HepG2 (cell line): ENCODE data around the gene CSF1R. TPM values are rescaled to one million over a fixed set of nuclear protein-coding genes. Genes with fewer than 3 reads are reported as not detected.
A peak's percentile ranks its signal among the peaks of the same experiment; 100 is the strongest.

Experiments
- ATAC-seq: fragments of 200-7000 bp; cut with Tn5 transposase; 3 replicates; pipeline ENCODE4 v1.9.1; 2020; ENCODE audit warnings: mild to moderate bottlenecking, moderate library complexity
- BruUV-seq: library from RNA; stranded (reverse); fragments of 400-500 nt; replicated peaks from 2 replicates; lab custom pipeline; 2021; lab: Mats Ljungman, UMichigan
- CTCF ChIA-PET: fragments of 300-600 bp; formaldehyde crosslinking; extraction: SDS; loops from one replicate; lab custom pipeline; 2021; ENCODE audit warnings: low total read pairs, inconsistent platforms, low intra/inter-chr PET ratio; lab: Yijun Ruan, JAX
- POLR2A ChIA-PET: fragments of 350-600 bp; sonication (Branson Sonifier 250); formaldehyde crosslinking; loops from one replicate; lab custom pipeline; 2020; ENCODE audit warnings: antibody characterized with exemption, inconsistent platforms; lab: Yijun Ruan, JAX
- DNase-seq: peaks from one replicate; pipeline ENCODE4 v3.0.0-alpha.2; 2015; ENCODE audit warnings: low spot score
- FAIRE-seq: peaks from 3 replicates; lab custom pipeline; 2011; peaks lifted over from hg19 to GRCh38; lab: Jason Lieb, UNC
- H2AFZ ChIP-seq: one replicate; pipeline ENCODE4 v1.6.1; 2011; ENCODE audit warnings: low read length, inconsistent platforms
- H3K27ac ChIP-seq: fragments of 300-600 bp; 3 replicates; pipeline ENCODE4 v1.8.0; 2011; ENCODE audit warnings: mixed run types, mild to moderate bottlenecking, mixed read lengths, low read length, inconsistent platforms; ENCODE audit not compliant: insufficient read depth; ENCODE audit errors: extremely low read length
- H3K27me3 ChIP-seq, 2 experiments: fragments of 200-600 bp in 1 of 2; 2 replicates in 1 of 2; 3 replicates in 1 of 2; pipeline versions ENCODE4 v1.6.0 to v1.8.0; 2011; ENCODE audit warnings: low read length in 2 of 2, mild to moderate bottlenecking in 2 of 2, moderate library complexity in 2 of 2, inconsistent platforms in 1 of 2; ENCODE audit not compliant: insufficient read depth in 2 of 2, control insufficient read depth in 1 of 2
- H3K36me3 ChIP-seq, 2 experiments: fragments of 200-600 bp in 1 of 2; replicated peaks in 1 of 2; 2 replicates in 1 of 2; 3 replicates in 1 of 2; pipeline versions ENCODE4 v1.5.1 to v1.8.0; 2011; ENCODE audit warnings: low read length in 2 of 2, inconsistent platforms in 1 of 2; ENCODE audit not compliant: insufficient read depth in 2 of 2, control insufficient read depth in 1 of 2
- H3K4me1 ChIP-seq: 2 replicates; pipeline ENCODE4 v1.5.1; 2012; ENCODE audit warnings: low read length, inconsistent platforms; ENCODE audit not compliant: insufficient read depth
- H3K4me2 ChIP-seq: 2 replicates; pipeline ENCODE4 v1.6.0; 2011; ENCODE audit warnings: low read depth, low read length, inconsistent platforms
- H3K4me3 ChIP-seq, 3 experiments: fragments of 200-600 bp in 1 of 3; sonication (generic), shearing (Covaris generic) in 1 of 3; replicated peaks in 1 of 3; 2 replicates each; pipeline ENCODE4 v1.5.1; 2011 to 2016; ENCODE audit warnings: low read length in 3 of 3, inconsistent platforms in 2 of 3, low read depth in 2 of 3, mild to moderate bottlenecking in 2 of 3, control low read depth in 1 of 3, mixed read lengths in 1 of 3; ENCODE audit not compliant: insufficient read depth in 1 of 3
- H3K79me2 ChIP-seq: one replicate; pipeline ENCODE4 v1.6.1; 2011; ENCODE audit warnings: low read length, inconsistent platforms; ENCODE audit not compliant: insufficient read depth
- H3K9ac ChIP-seq: 2 replicates; pipeline ENCODE4 v1.6.0; 2011; ENCODE audit warnings: mild to moderate bottlenecking, low read depth, low read length, inconsistent platforms; ENCODE audit not compliant: insufficient read depth
- H3K9me3 ChIP-seq: 2 replicates; pipeline ENCODE4 v1.5.1; 2012; ENCODE audit warnings: mild to moderate bottlenecking, low read length
- H4K20me1 ChIP-seq: 2 replicates; pipeline ENCODE4 v1.6.0; 2011; ENCODE audit warnings: inconsistent platforms, mild to moderate bottlenecking, low read length, moderate library complexity; ENCODE audit not compliant: insufficient read depth
- ADNP ChIP-seq: sonication (generic); formaldehyde crosslinking; IDR thresholded peaks from 2 replicates; pipeline ENCODE4 v1.4.0; 2020; ENCODE audit warnings: missing genetic modification reagents
- BRCA1 ChIP-seq: sonication (generic); formaldehyde crosslinking; IDR thresholded peaks from 2 replicates; pipeline ENCODE4 v1.4.0; 2020; ENCODE audit warnings: missing genetic modification reagents
- CBX2 ChIP-seq, 2 experiments: fragments of 200-600 bp in 1 of 2; sonication (generic); formaldehyde crosslinking in 1 of 2; IDR thresholded peaks; 2 replicates each; pipeline versions ENCODE4 v1.7.0 to v1.8.1; 2018 to 2022; ENCODE audit warnings: low read depth in 2 of 2, low read length in 1 of 2, mild to moderate bottlenecking in 1 of 2, missing genetic modification reagents in 1 of 2
- HDAC2 ChIP-seq: sonication (generic); formaldehyde crosslinking; IDR thresholded peaks from 2 replicates; pipeline ENCODE4 v1.4.0; 2020; ENCODE audit warnings: missing genetic modification reagents
- PLRG1 ChIP-seq: fragments of 450-650 bp; conservative IDR thresholded peaks from 2 replicates; pipeline ENCODE4 v1.6.1; 2016
- SATB2 ChIP-seq: sonication (generic); formaldehyde crosslinking; IDR thresholded peaks from 2 replicates; pipeline ENCODE4 v1.5.0; 2020; ENCODE audit warnings: missing genetic modification reagents
- STAG1 ChIP-seq: sonication (generic); formaldehyde crosslinking; IDR thresholded peaks from 2 replicates; pipeline ENCODE4 v1.4.0; 2020; ENCODE audit warnings: missing genetic modification reagents
- ZBTB21 ChIP-seq: sonication (generic); formaldehyde crosslinking; IDR thresholded peaks from 2 replicates; pipeline ENCODE4 v1.4.0; 2020; ENCODE audit warnings: missing genetic modification reagents
- ZMYM3 ChIP-seq: sonication (generic); formaldehyde crosslinking; IDR thresholded peaks from 2 replicates; pipeline ENCODE4 v1.5.1; 2020; ENCODE audit warnings: mild to moderate bottlenecking, missing genetic modification reagents
- ZNF124 ChIP-seq: sonication (generic); formaldehyde crosslinking; IDR thresholded peaks from 2 replicates; pipeline ENCODE4 v1.4.0; 2020; ENCODE audit warnings: missing genetic modification reagents
- ZNF138 ChIP-seq: sonication (generic); formaldehyde crosslinking; IDR thresholded peaks from 2 replicates; pipeline ENCODE4 v1.5.0; 2020; ENCODE audit warnings: mild to moderate bottlenecking, low read depth, missing genetic modification reagents
- ZNF430 ChIP-seq: sonication (generic); formaldehyde crosslinking; IDR thresholded peaks from 2 replicates; pipeline ENCODE4 v1.9.0; 2021; ENCODE audit warnings: mild to moderate bottlenecking, missing genetic modification reagents
- ZNF451 ChIP-seq: sonication (generic); formaldehyde crosslinking; IDR thresholded peaks from 2 replicates; pipeline ENCODE4 v1.5.0; 2020; ENCODE audit warnings: mild to moderate bottlenecking, missing genetic modification reagents
- ZNF468 ChIP-seq: sonication (generic); formaldehyde crosslinking; IDR thresholded peaks from 2 replicates; pipeline ENCODE4 v1.8.0; 2022; ENCODE audit warnings: mild to moderate bottlenecking, moderate library complexity, missing genetic modification reagents
- ZNF549 ChIP-seq: sonication (generic); formaldehyde crosslinking; IDR thresholded peaks from 2 replicates; pipeline ENCODE4 v1.5.0; 2020; ENCODE audit warnings: missing genetic modification reagents
- ZNF768 ChIP-seq: sonication (generic); formaldehyde crosslinking; IDR thresholded peaks from 2 replicates; pipeline ENCODE4 v1.4.0; 2020; ENCODE audit warnings: missing genetic modification reagents
- WGBS: methylation state at CpG from one replicate; pipeline ENCODE4 v1.1.6; 2017; ENCODE audit warnings: low lambda C conversion rate; 5-methylcytosine and 5-hydroxymethylcytosine counted together
- in situ Hi-C: cut with HindIII; loops from 2 replicates; pipeline ENCODE4 v1.10.0; 2017; ENCODE audit warnings: low pct_unique_long_range_greater_than_20kb; ENCODE audit not compliant: extremely low pct_ligation_motif_present
- intact Hi-C: fragments of 100-400 bp; cut with micrococcal nuclease; formaldehyde crosslinking; loops from one replicate; pipeline ENCODE4 v1.10.0; 2022; ENCODE audit not compliant: unreplicated experiment
- polyA plus RNA-seq, 8 experiments: library from polyadenylated mRNA; depleted of rRNA in 3 of 8; stranded (reverse) in 7 of 8; unstranded in 1 of 8; fragments of >200 nt; fragmentation: Illumina TruSeq in 4 of 8; extraction: Trizol in 4 of 8; gene quantifications; 2 replicates each; pipeline versions ENCODE4 v1.2.1 to v1.2.3, GENCODE V29; 2011 to 2016; ENCODE audit warnings: low read depth in 4 of 8, missing spikeins in 1 of 8, mixed read lengths in 1 of 8; ENCODE audit not compliant: insufficient read depth in 1 of 8
- total RNA-seq, 5 experiments: library from RNA; depleted of rRNA; stranded (reverse); fragments of >200 nt; fragmentation: Illumina TruSeq; extraction: Trizol; gene quantifications; 2 replicates each; pipeline ENCODE4 v1.2.3, GENCODE V29; 2016; ENCODE audit warnings: low read depth in 1 of 5
- TF ChIP-seq, protein P1 (sequence below): sonication (generic); formaldehyde crosslinking; IDR thresholded peaks from 2 replicates; pipeline ENCODE4 v1.9.0; 2021; ENCODE audit warnings: missing genetic modification reagents, borderline replicate concordance

Gene CSF1R
- total and polyA plus RNA-seq, 2 of the 13 experiments (the other 11 are each of a cell fraction or from before 2014, with no cell fraction given) = 0.01 TPM; not detected in 1

DNA sequence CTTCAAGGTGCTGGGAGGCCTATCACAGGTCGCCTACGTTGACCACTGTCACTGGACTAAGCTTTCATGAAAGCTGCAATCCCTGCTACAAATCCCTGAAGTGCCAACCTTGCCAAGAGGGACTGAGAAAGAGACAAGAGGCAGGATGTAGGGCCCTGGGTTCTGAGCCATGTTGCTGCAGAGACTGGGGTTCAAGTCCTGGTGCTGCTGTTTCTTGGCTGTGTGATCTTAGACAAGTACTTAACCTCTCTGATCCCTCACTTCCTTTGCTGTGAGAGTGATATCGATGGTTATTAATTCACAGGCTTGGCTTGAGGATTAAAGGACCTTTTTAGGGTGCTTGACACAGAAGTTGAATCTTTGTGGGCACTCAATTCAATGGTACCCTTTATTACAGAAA is 15.5 kb downstream of the CSF1R start:
- ChIA-PET POLR2A (no interaction called here), CTCF (no interaction called here)
- H3K4me2 ChIP-seq = no peak overlapping the region
- BruUV-seq = no TSS peak
- H3K36me3 ChIP-seq = no peaks in the 10 kb centered on the region
- DNase-seq (no peak), ATAC-seq (no peak), FAIRE-seq (no peak)
- peaks cover 6% of the 10 kb centered on the region; the same call in 1 of the 2 replicates for H3K4me1 ChIP-seq
- H2AFZ ChIP-seq = no peak overlapping the region
- no peaks in the 10 kb centered on the region for H3K79me2 ChIP-seq
- peaks cover 5 to 32% of the 10 kb centered on the region in 2 experiments; a peak in 4 of 5 replicates for H3K27me3 ChIP-seq
- no peak overlapping the region for H3K4me3 ChIP-seq
- no peaks in the 10 kb centered on the region for H3K9me3 ChIP-seq
- in situ Hi-C loops = no loop called here
- H4K20me1 ChIP-seq = no peaks in the 10 kb centered on the region
- intact Hi-C loops = no loop called here
- no peak overlapping the region for H3K9ac ChIP-seq
- 54% methylated on average over 3 of the region's 3 CpGs for WGBS
- H3K27ac ChIP-seq = no peak overlapping the region
- peak; percentile 72; the same call in 1 of the 2 replicates for TF ChIP-seq ZNF768 (CRISPR knock-in tag)
- TF ChIP-seq ZNF549 (CRISPR knock-in tag) = no peak
- no peak for TF ChIP-seq SATB2 (CRISPR knock-in tag)
- no peak for TF ChIP-seq ZNF430 (CRISPR knock-in tag)
- 0 out of 2 replicates have a peak, but pooled peaks have one; percentile 30 for TF ChIP-seq ZMYM3 (CRISPR knock-in tag)

DNA sequence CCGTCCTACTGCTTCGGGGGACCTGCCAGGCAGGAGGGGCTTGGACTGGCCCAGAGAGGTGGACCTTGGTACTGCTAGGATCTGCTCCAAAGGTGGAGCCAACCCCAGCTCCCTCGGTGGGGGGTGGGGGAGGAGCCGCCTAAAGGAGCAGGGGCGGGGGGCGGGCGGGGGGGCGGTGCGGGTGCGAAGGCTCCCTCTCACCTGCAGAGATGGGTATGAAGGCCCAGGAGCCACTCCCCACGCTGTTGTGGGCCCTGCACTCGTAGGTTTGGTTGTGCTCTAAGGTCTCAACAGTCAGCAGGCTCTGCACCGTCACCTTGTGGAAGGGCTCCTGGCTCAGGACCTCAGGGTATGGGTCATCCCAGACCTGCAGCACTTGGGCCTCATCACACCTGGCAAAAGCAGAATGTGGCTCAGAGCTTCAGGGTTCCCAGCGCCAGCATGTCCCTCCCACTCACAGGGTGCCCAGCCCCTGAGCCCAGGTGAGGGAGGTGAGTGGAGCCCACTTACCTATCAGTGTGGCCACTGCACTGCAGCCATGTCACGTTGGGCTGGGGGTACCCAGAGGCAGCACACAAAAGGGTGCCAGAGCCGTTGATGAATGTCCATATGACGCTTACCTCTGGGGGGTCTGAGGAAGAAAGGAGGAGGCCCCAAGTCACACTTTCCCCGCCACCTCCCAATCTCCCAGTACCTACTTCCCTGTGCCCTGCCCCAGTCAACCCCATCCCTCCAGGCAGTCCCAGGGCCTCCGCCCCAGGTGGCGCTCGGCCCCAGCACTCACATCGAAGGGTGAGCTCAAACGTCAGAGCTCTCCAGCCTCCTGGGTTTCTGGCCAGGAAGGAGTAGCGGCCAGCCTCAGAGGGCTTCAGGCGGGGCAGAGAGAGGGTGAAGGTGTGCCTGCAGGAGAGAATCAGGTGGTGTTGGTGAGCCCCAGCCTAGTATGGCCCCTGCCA is 16.4 kb downstream of the CSF1R start:
- WGBS = 16% methylated on average over 10 of the region's 25 CpGs
- no peaks in the 10 kb centered on the region for H3K9me3 ChIP-seq
- H3K4me3 ChIP-seq = no peak overlapping the region
- no peak overlapping the region for H3K4me2 ChIP-seq
- H2AFZ ChIP-seq = no peak overlapping the region
- no TSS peak for BruUV-seq
- no peak overlapping the region for H3K27ac ChIP-seq
- DNase-seq (peak; percentile 21), ATAC-seq (peak; percentile 87), FAIRE-seq (no peak)
- intact Hi-C loops = no loop called here
- no peak overlapping the region for H3K9ac ChIP-seq
- no peaks in the 10 kb centered on the region for H3K79me2 ChIP-seq
- CTCF ChIA-PET = no interaction called here
- no peaks in the 10 kb centered on the region for H4K20me1 ChIP-seq
- peaks cover 4 to 33% of the 10 kb centered on the region in 2 experiments; a peak in 4 of 5 replicates for H3K27me3 ChIP-seq
- POLR2A ChIA-PET = no interaction called here
- no peaks in the 10 kb centered on the region for H3K36me3 ChIP-seq
- in situ Hi-C loops = no loop called here
- peaks cover 6% of the 10 kb centered on the region; the same call in 1 of the 2 replicates for H3K4me1 ChIP-seq
- TF ChIP-seq HDAC2 (no peak), ZNF124 (CRISPR knock-in tag) (no peak), PLRG1 (no peak), STAG1 (peak; percentile 58), ZNF468 (CRISPR knock-in tag) (no peak), ZBTB21 (CRISPR knock-in tag) (no peak), CBX2 (IDR thresholded peaks at IDR 0.05; ENCODE audit: low read depth, low read length) (no peak), CBX2 (CRISPR knock-in tag; IDR thresholded peaks at IDR 0.05; ENCODE audit: low read depth) (no peak), BRCA1 (no peak), ZNF138 (CRISPR knock-in tag) (no peak), ZNF451 (0 out of 2 replicates have a peak, but pooled peaks have one; percentile 41), ADNP (CRISPR knock-in tag) (no peak)
- TF ChIP-seq, protein P1, sequence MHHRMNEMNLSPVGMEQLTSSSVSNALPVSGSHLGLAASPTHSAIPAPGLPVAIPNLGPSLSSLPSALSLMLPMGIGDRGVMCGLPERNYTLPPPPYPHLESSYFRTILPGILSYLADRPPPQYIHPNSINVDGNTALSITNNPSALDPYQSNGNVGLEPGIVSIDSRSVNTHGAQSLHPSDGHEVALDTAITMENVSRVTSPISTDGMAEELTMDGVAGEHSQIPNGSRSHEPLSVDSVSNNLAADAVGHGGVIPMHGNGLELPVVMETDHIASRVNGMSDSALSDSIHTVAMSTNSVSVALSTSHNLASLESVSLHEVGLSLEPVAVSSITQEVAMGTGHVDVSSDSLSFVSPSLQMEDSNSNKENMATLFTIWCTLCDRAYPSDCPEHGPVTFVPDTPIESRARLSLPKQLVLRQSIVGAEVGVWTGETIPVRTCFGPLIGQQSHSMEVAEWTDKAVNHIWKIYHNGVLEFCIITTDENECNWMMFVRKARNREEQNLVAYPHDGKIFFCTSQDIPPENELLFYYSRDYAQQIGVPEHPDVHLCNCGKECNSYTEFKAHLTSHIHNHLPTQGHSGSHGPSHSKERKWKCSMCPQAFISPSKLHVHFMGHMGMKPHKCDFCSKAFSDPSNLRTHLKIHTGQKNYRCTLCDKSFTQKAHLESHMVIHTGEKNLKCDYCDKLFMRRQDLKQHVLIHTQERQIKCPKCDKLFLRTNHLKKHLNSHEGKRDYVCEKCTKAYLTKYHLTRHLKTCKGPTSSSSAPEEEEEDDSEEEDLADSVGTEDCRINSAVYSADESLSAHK (CRISPR knock-in tag) = no peak
